Progenitor cell of endocrine pancreas (in vitro differentiated cells): ENCODE results near the gene OR11G2. TPM values are rescaled to one million over a fixed set of nuclear protein-coding genes. Genes with fewer than 3 reads are reported as not detected.
"Not testable (repeated sequence)": the region's sequence is repeated elsewhere in the genome, so short reads cannot be mapped to it uniquely, and the experiment has no call there.

Experiments
- DNase-seq: peaks from one replicate; pipeline ENCODE4 v3.0.0; 2021; ENCODE audit warnings: low spot score; ENCODE audit not compliant: unreplicated experiment
- H3K27ac Mint-ChIP-seq: 2 replicates; pipeline ENCODE4 v1.8.0; 2021; ENCODE audit warnings: mild to moderate bottlenecking, moderate library complexity, mixed read lengths
- H3K27me3 Mint-ChIP-seq: 2 replicates; pipeline ENCODE4 v1.8.0; 2021; ENCODE audit warnings: mixed read lengths
- H3K36me3 Mint-ChIP-seq: 2 replicates; pipeline ENCODE4 v1.8.0; 2022; ENCODE audit warnings: mixed read lengths; ENCODE audit not compliant: insufficient read depth
- H3K4me1 Mint-ChIP-seq: 2 replicates; pipeline ENCODE4 v1.8.0; 2021; ENCODE audit warnings: low read depth, mixed read lengths
- H3K4me3 Mint-ChIP-seq: 2 replicates; pipeline ENCODE4 v1.8.0; 2021; ENCODE audit warnings: low read depth, mild to moderate bottlenecking, moderate library complexity, mixed read lengths
- H3K9me3 Mint-ChIP-seq: 2 replicates; pipeline ENCODE4 v1.8.0; 2021; ENCODE audit warnings: low read depth, mixed read lengths
- total RNA-seq: library from RNA; stranded (reverse); gene quantifications from 2 replicates; pipeline ENCODE4 v1.2.1, GENCODE V29; 2021
- TF ChIP-seq, protein P1 (sequence below): fragments of 200-600 bp; sonication (generic); IDR thresholded peaks from one replicate; pipeline ENCODE4 v1.5.0; 2021; ENCODE audit warnings: antibody characterized with exemption, mild to moderate bottlenecking; ENCODE audit not compliant: unreplicated experiment

OR11G2 gene
- total RNA-seq, 1 donor from 2014 or later: not detected

DNA sequence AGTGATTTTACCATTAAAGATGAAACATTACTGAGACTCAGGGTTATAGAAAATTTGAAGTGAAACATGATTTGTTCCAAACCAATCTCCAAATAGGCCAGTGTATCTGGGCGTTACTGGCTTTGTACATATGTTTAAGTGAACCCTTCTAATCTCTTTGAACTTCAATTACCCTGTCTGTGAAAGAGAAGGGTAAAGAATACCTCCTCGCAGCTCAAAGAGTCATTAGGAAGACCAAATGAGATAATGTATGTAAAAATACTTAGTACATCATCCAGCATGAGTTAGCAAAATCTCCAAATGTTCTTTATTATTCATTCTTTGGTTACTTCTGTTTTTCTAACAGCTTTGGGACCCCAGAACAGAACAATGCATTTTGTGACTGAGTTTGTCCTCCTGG is 32.7 kb downstream of the OR11G2 start, which contains the start of gene OR11H6:
Gene OR11H6 (plus strand): TSS at position 301 of the 400 bp plus-strand sequence. CDS start 0 bp downstream, at position 301.
- Mint-ChIP-seq H3K27ac (no peak within 1 kb of the TSS), H3K36me3 (peaks cover 3% of the 10 kb centered on the region), H3K4me1 (no peaks in the 10 kb centered on the region), H3K27me3 (no peaks in the 10 kb centered on the region), H3K9me3 (peaks cover 38% of the 10 kb centered on the region), H3K4me3 (no peak within 1 kb of the TSS)
- no peak for DNase-seq
- TF ChIP-seq, protein P1, sequence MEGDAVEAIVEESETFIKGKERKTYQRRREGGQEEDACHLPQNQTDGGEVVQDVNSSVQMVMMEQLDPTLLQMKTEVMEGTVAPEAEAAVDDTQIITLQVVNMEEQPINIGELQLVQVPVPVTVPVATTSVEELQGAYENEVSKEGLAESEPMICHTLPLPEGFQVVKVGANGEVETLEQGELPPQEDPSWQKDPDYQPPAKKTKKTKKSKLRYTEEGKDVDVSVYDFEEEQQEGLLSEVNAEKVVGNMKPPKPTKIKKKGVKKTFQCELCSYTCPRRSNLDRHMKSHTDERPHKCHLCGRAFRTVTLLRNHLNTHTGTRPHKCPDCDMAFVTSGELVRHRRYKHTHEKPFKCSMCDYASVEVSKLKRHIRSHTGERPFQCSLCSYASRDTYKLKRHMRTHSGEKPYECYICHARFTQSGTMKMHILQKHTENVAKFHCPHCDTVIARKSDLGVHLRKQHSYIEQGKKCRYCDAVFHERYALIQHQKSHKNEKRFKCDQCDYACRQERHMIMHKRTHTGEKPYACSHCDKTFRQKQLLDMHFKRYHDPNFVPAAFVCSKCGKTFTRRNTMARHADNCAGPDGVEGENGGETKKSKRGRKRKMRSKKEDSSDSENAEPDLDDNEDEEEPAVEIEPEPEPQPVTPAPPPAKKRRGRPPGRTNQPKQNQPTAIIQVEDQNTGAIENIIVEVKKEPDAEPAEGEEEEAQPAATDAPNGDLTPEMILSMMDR: no peak

DNA sequence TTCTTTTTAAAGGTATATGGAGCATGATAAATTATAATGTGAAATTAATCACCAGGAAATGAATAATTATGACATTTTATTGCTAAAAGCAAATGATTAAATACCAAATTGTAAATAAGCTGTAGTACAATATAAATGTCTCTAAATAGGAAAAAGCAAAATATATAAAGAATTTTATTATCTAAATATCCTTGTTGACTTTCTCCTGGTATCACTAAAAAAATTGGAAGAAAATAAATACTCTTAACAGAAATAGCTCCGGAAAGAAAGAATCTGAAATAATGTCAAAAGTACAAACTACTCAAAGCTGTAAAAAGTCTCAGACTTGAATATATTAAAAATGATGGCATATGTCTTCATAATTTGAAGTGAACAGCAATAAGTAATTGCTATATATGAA is 38.0 kb downstream of the OR11G2 start, which contains the start of gene OR11H7:
Gene OR11H7 (plus strand): TSS at position 301 of the 400 bp plus-strand sequence.
- Mint-ChIP-seq H3K36me3 (peaks cover 3% of the 10 kb centered on the region), H3K27ac (no peak within 1 kb of the TSS), H3K4me3 (no peak within 1 kb of the TSS), H3K9me3 (peaks cover 46% of the 10 kb centered on the region), H3K27me3 (no peaks in the 10 kb centered on the region), H3K4me1 (no peaks in the 10 kb centered on the region)
- TF ChIP-seq, protein P1: no peak
- DNase-seq: no peak

DNA sequence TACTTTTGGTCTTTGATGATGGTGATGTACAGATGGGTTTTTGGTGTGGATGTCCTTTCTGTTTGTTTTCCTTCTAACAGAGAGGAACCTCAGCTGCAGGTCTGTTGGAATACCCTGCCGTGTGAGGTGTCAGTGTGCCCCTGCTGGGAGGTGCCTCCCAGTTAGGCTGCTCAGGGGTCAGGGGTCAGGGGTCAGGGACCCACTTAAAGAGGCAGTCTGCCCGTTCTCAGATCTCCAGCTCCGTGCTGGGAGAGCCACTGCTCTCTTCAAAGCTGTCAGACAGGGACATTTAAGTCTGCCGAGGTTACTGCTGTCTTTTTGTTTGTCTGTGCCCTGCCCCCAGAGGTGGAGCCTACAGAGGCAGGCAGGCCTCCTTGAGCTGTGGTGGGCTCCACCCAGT is 44.7 kb downstream of the OR11G2 start:
- H3K36me3 Mint-ChIP-seq, H3K27ac Mint-ChIP-seq, H3K4me1 Mint-ChIP-seq, DNase-seq, H3K27me3 Mint-ChIP-seq, H3K4me3 Mint-ChIP-seq: not testable (repeated sequence)
- H3K9me3 Mint-ChIP-seq: peaks cover 19% of the 10 kb centered on the region

DNA sequence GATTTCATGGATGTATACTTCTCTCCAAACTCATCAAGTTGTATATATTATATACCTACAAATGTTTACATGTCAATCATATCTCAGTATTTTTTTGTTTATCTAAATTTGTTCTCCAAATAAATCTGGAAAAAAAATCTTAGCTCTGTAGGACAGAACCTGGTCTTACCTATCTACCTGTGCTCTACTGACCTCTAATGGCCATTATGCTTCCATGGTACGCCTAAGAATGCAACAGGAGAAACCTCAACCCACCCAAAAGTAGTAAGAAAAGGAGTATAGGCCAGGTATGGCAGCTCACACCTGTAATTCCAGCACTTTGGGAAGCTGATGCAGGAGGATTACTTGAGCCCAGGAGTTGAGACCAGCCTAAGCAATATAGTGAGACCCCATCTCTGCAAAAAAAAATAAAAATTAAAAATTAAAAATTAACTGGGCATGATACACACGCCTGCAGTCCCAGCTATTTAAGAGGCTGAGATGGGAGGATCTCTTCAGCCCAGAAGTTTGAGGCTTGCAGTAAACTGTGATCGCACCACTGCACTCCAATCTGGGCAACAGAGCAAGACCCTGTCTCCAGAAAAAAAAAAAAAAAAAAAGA is 57.0 kb downstream of the OR11G2 start:
- H3K4me3 Mint-ChIP-seq: no peak overlapping the region
- no peak for DNase-seq
- TF ChIP-seq, protein P1: no peak
- H3K9me3 Mint-ChIP-seq: peaks cover 31% of the 10 kb centered on the region
- H3K36me3 Mint-ChIP-seq: no peaks in the 10 kb centered on the region
- H3K4me1 Mint-ChIP-seq: no peaks in the 10 kb centered on the region
- no peaks in the 10 kb centered on the region for H3K27me3 Mint-ChIP-seq
- H3K27ac Mint-ChIP-seq: no peak overlapping the region

Other genes starting within 250 kb of the OR11G2 start
- gene OR4K15, start 215.3 kb upstream of the OR11G2 start, total RNA-seq: not detected in 2 replicates
- gene OR4Q2, start 188.7 kb upstream of the OR11G2 start, total RNA-seq: not detected in 2 replicates
- not detected in 2 replicates for gene OR4K14, start 171.6 kb upstream of the OR11G2 start, total RNA-seq
- gene OR4K13, start 154.9 kb upstream of the OR11G2 start, total RNA-seq: not detected in 2 replicates
- not detected in 2 replicates for gene OR4L1, start 130.9 kb upstream of the OR11G2 start, total RNA-seq
- not detected in 2 replicates for gene OR4K17, start 80.2 kb upstream of the OR11G2 start, total RNA-seq
- gene OR4N5, start 52.1 kb upstream of the OR11G2 start, total RNA-seq: not detected in 2 replicates
- gene OR11H6, start 32.8 kb downstream of the OR11G2 start, total RNA-seq: not detected in 2 replicates
- gene OR11H7, start 38.1 kb downstream of the OR11G2 start, total RNA-seq: not detected in 2 replicates
- not detected in 2 replicates for gene OR11H4, start 48.4 kb downstream of the OR11G2 start, total RNA-seq
- gene TTC5, start 115.1 kb downstream of the OR11G2 start, total RNA-seq: 29.4 and 30.0 TPM in 2 replicates
- 112 and 122 TPM in 2 replicates for gene CCNB1IP1, start 142.4 kb downstream of the OR11G2 start, total RNA-seq
- 32.2 and 35.6 TPM in 2 replicates for gene PARP2, start 152.7 kb downstream of the OR11G2 start, total RNA-seq
- gene TEP1, start 222.6 kb downstream of the OR11G2 start, total RNA-seq: 26.5 and 28.5 TPM in 2 replicates
- gene KLHL33, start 245.3 kb downstream of the OR11G2 start, total RNA-seq: 0.04 and 0.05 TPM in 2 replicates